Endothelial cell of umbilical vein (primary cell): ENCODE data around the gene KCNB1. TPM values are rescaled to one million over a fixed set of nuclear protein-coding genes. Genes with fewer than 3 reads are reported as not detected.

Experiments
- BruUV-seq: library from RNA; stranded (reverse); fragments of 400-500 nt; replicated peaks from 2 replicates; lab custom pipeline; 2021; lab: Mats Ljungman, UMichigan
- CTCF ChIA-PET: fragments of 300-600, 350-600 bp; sonication (Branson Sonifier 250); formaldehyde crosslinking; loops from one replicate; lab custom pipeline; 2021; ENCODE audit warnings: antibody characterized with exemption, inconsistent platforms; lab: Charles Lee
- POLR2A ChIA-PET: fragments of 300-600, 350-600 bp; sonication (Branson Sonifier 250); formaldehyde crosslinking; loops from one replicate; lab custom pipeline; 2021; ENCODE audit warnings: antibody characterized with exemption, inconsistent platforms; lab: Charles Lee
- DNase-seq: peaks from one replicate; pipeline ENCODE4 v3.0.0-alpha.2; 2011; ENCODE audit warnings: low read depth, low spot score
- FAIRE-seq: peaks from 2 replicates; lab custom pipeline; 2011; peaks lifted over from hg19 to GRCh38; lab: Jason Lieb, UNC
- H2AFZ ChIP-seq: 2 replicates; pipeline ENCODE4 v1.6.0; 2012; ENCODE audit warnings: low read depth, low read length, control low read depth, inconsistent platforms
- H3K27ac ChIP-seq: 2 replicates; pipeline ENCODE4 v1.5.1; 2011; ENCODE audit warnings: low read depth, mild to moderate bottlenecking, control low read depth, low read length, moderate library complexity; ENCODE audit not compliant: insufficient read depth
- H3K27me3 ChIP-seq, 2 experiments: 2 replicates each; pipeline versions ENCODE4 v1.6.0 to v1.6.1; 2011; ENCODE audit warnings: low read length in 2 of 2, mixed read lengths in 1 of 2; ENCODE audit not compliant: control insufficient read depth in 2 of 2, insufficient read depth in 2 of 2
- H3K36me3 ChIP-seq, 2 experiments: 2 replicates in 1 of 2; 3 replicates in 1 of 2; pipeline ENCODE4 v1.5.1; 2011; ENCODE audit warnings: low read length in 2 of 2, mild to moderate bottlenecking in 1 of 2, moderate library complexity in 1 of 2; ENCODE audit not compliant: control insufficient read depth in 2 of 2, insufficient read depth in 2 of 2; ENCODE audit errors: extremely low read depth in 1 of 2
- H3K4me1 ChIP-seq: 3 replicates; pipeline ENCODE4 v1.5.1; 2011; ENCODE audit warnings: mild to moderate bottlenecking, low read length; ENCODE audit not compliant: control insufficient read depth, insufficient read depth; ENCODE audit errors: extremely low read depth
- H3K4me2 ChIP-seq: 2 replicates; pipeline ENCODE4 v1.6.1; 2011; ENCODE audit warnings: low read length, control low read depth, mixed read lengths; ENCODE audit not compliant: insufficient read depth
- H3K4me3 ChIP-seq, 3 experiments: fragments of 200-600 bp in 1 of 3; sonication (generic), shearing (Covaris generic) in 1 of 3; replicated peaks in 1 of 3; 2 replicates each; pipeline ENCODE4 v1.5.1; 2011 to 2016; ENCODE audit warnings: control low read depth in 3 of 3, low read length in 3 of 3, mild to moderate bottlenecking in 2 of 3, inconsistent platforms in 1 of 3, low read depth in 1 of 3, moderate library complexity in 1 of 3; ENCODE audit not compliant: insufficient read depth in 1 of 3
- H3K79me2 ChIP-seq: 2 replicates; pipeline ENCODE4 v1.6.0; 2012; ENCODE audit warnings: low read length, inconsistent platforms; ENCODE audit not compliant: control insufficient read depth, insufficient read depth
- H3K9ac ChIP-seq: replicated peaks from 2 replicates; pipeline ENCODE3; 2011; ENCODE audit warnings: low read length, control low read depth; ENCODE audit not compliant: insufficient read depth; ENCODE audit errors: extremely low read depth
- H3K9me1 ChIP-seq: replicated peaks from 3 replicates; pipeline ENCODE4 v1.6.0; 2011; ENCODE audit warnings: mild to moderate bottlenecking, low read length; ENCODE audit not compliant: control insufficient read depth, insufficient read depth; ENCODE audit errors: extremely low read depth
- H3K9me3 ChIP-seq: replicated peaks from 2 replicates; pipeline ENCODE4 v1.5.1; 2012; ENCODE audit warnings: low read length, inconsistent platforms; ENCODE audit not compliant: control insufficient read depth, insufficient read depth
- H4K20me1 ChIP-seq: replicated peaks from 2 replicates; pipeline ENCODE3; 2011; ENCODE audit warnings: mild to moderate bottlenecking, low read length; ENCODE audit not compliant: control insufficient read depth, insufficient read depth; ENCODE audit errors: extremely low read depth
- EZH2 ChIP-seq: IDR thresholded peaks from 2 replicates; pipeline ENCODE4 v1.6.1; 2012; ENCODE audit warnings: borderline replicate concordance, low read depth, mild to moderate bottlenecking, moderate library complexity, low read length, inconsistent platforms; ENCODE audit not compliant: severe bottlenecking
- FOS ChIP-seq: IDR thresholded peaks from 2 replicates; pipeline ENCODE4 v1.6.1; 2011; ENCODE audit warnings: mild to moderate bottlenecking, low read length, moderate library complexity, borderline replicate concordance; ENCODE audit not compliant: insufficient read depth
- GATA2 ChIP-seq: IDR thresholded peaks from 2 replicates; pipeline ENCODE4 v1.7.0; 2011; ENCODE audit warnings: low read depth, mild to moderate bottlenecking, moderate library complexity, mixed read lengths, low read length; ENCODE audit not compliant: insufficient read length, insufficient read depth
- POLR2A ChIP-seq: IDR thresholded peaks from 2 replicates; pipeline ENCODE4 v1.6.1; 2012; ENCODE audit warnings: low read depth, mild to moderate bottlenecking, control low read depth, low read length
- dilution Hi-C: fragments of 300-500 bp; cut with MboI; formaldehyde crosslinking; loops from one replicate; pipeline ENCODE4 v1.15.0; 2019; ENCODE audit warnings: low sequenced_read_pairs; ENCODE audit not compliant: extremely low pct_ligation_motif_present
- intact Hi-C: fragments of 100-400 bp; cut with micrococcal nuclease; formaldehyde crosslinking; loops from one replicate; pipeline ENCODE4 v1.10.0; 2022
- polyA plus RNA-seq, 4 experiments: library from polyadenylated mRNA; depleted of rRNA in 3 of 4; stranded (reverse) in 3 of 4; unstranded in 1 of 4; fragments of >200 nt; gene quantifications; 2 replicates each; pipeline versions ENCODE4 v1.2.1 to v1.2.3, GENCODE V29; 2011 to 2012; ENCODE audit warnings: missing spikeins in 1 of 4
- total RNA-seq: library from RNA; stranded (reverse); gene quantifications from 2 replicates; pipeline ENCODE4 v1.2.3, GENCODE V29; 2021
- TF ChIP-seq, protein P1 (sequence below): IDR thresholded peaks from 2 replicates; pipeline ENCODE4 v1.6.1; 2011; ENCODE audit not compliant: insufficient read depth, insufficient read length
- TF ChIP-seq, protein P2 (sequence below), 2 donors: IDR thresholded peaks; 1 replicate in 1 of 2; 2 replicates in 1 of 2; pipeline ENCODE4 v1.5.1; 2011; ENCODE audit warnings: low read length in 2 of 2, mild to moderate bottlenecking in 2 of 2, moderate library complexity in 2 of 2, control low read depth in 1 of 2, inconsistent platforms in 1 of 2, low read depth in 1 of 2; ENCODE audit not compliant: insufficient read depth in 1 of 2; ENCODE audit errors: extremely low read depth in 1 of 2

KCNB1 gene
- total and polyA plus RNA-seq, 2 donors (not counting 3 experiments of a cell fraction or from before 2014, with no cell fraction given), result not detected

DNA sequence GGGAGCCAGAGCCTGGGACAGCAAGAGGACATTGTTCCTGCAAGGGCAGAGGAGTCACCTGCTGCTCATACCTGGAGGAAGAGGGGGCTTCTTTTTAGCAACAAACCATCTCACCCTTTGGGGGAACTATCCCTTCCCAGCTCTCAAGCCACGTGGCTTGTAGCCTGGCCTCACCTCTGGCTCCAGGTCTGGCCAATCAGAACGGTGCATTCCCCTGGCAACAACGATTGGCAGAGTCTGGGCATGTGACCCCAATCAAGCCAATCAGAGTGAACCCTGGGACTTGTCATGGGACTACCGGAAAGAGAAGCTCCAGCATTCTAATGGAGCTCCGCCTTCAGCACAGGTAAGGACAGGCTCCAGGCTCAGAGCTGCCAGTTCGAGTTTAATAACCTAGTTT is 33.6 kb downstream of the KCNB1 start:
- intact Hi-C loops, result no loop called here
- no peak for FAIRE-seq

DNA sequence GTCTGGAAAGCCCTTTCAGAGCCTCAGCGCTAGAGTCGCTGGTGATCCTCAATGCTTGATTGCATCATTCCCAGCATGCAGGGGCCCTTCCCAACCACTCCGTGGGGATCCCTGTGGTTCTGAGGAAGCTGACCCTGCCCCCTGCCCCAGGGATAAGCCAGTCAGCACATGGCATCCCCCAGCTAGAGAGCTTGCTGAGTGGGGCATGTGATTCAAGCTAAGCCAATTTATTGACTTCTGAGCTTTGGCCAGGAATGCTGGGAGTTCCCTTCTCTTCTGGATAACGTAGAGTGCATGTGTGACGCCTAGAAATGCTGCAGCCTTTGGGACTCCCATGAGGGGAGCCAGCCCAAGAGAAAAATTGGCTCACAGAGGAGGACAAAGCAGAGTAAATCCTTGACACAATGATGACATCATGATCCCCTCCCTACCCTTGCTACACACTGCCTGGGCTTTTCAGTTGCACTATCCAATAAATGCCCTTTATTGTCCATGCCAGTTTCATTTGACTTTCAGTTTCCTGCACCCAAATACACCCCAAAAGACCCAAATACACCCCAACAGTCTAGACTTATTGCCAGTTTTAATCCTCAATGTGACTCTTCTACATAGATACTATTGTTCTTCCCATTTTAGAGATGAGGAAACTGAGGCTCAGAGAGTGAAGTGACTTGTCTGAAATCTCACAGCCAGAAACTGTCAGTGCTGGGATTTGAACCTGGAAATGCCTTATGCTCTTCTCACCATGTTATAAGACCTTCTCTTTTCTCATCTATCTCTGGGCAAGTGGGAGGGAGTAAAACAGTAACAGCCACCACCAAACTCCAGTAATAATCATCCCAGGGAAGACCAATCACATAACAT is 34.3 kb downstream of the KCNB1 start:
- TF ChIP-seq, protein P1, sequence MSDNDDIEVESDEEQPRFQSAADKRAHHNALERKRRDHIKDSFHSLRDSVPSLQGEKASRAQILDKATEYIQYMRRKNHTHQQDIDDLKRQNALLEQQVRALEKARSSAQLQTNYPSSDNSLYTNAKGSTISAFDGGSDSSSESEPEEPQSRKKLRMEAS, result no peak
- TF ChIP-seq FOS (no peak), EZH2 (no peak), POLR2A (no peak), GATA2 (no peak)
- TF ChIP-seq, protein P2, sequence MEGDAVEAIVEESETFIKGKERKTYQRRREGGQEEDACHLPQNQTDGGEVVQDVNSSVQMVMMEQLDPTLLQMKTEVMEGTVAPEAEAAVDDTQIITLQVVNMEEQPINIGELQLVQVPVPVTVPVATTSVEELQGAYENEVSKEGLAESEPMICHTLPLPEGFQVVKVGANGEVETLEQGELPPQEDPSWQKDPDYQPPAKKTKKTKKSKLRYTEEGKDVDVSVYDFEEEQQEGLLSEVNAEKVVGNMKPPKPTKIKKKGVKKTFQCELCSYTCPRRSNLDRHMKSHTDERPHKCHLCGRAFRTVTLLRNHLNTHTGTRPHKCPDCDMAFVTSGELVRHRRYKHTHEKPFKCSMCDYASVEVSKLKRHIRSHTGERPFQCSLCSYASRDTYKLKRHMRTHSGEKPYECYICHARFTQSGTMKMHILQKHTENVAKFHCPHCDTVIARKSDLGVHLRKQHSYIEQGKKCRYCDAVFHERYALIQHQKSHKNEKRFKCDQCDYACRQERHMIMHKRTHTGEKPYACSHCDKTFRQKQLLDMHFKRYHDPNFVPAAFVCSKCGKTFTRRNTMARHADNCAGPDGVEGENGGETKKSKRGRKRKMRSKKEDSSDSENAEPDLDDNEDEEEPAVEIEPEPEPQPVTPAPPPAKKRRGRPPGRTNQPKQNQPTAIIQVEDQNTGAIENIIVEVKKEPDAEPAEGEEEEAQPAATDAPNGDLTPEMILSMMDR (IDR thresholded peaks at IDR 0.05; ENCODE audit: extremely low read depth in 1 of 2, insufficient read depth in 1 of 2, low read depth in 1 of 2, low read length in 2 of 2), result no peak
- CTCF ChIA-PET, result interaction anchor here (0.8 kb wide), 1 partner anchor 51 kb away, joined by 3 read pairs; no protein-coding TSS in a partner anchor
- no peak overlapping the region for H3K9ac ChIP-seq
- no peak overlapping the region for H3K27ac ChIP-seq
- DNase-seq (no peak), FAIRE-seq (no peak)
- no peak overlapping the region for H2AFZ ChIP-seq
- peaks cover 2% of the 10 kb centered on the region for H3K4me1 ChIP-seq
- H3K79me2 ChIP-seq, result no peaks in the 10 kb centered on the region
- POLR2A ChIA-PET, result no interaction called here
- H3K4me2 ChIP-seq, result no peak overlapping the region
- dilution Hi-C loops (no loop called here), intact Hi-C loops (no loop called here)
- H3K9me3 ChIP-seq, result no peaks in the 10 kb centered on the region
- no TSS peak for BruUV-seq
- H3K27me3 ChIP-seq, result peaks cover 0 to 2% of the 10 kb centered on the region in 2 experiments
- H4K20me1 ChIP-seq, result no peaks in the 10 kb centered on the region
- no peak overlapping the region for H3K4me3 ChIP-seq
- no peaks in the 10 kb centered on the region for H3K36me3 ChIP-seq
- no peaks in the 10 kb centered on the region for H3K9me1 ChIP-seq

More for the DNA sequence above, 33.6 kb downstream of the KCNB1 start:
- Histone ChIP-seq H3K9me1 (no peaks in the 10 kb centered on the region), H3K4me3 (no peak overlapping the region), H3K9me3 (no peaks in the 10 kb centered on the region), H3K27me3 (peaks cover 0 to 2% of the 10 kb centered on the region in 2 experiments), H3K27ac (no peak overlapping the region), H3K79me2 (no peaks in the 10 kb centered on the region), H4K20me1 (no peaks in the 10 kb centered on the region), H3K36me3 (no peaks in the 10 kb centered on the region), H3K4me1 (peaks cover 2% of the 10 kb centered on the region), H2AFZ (no peak overlapping the region), H3K4me2 (no peak overlapping the region), H3K9ac (no peak overlapping the region)
- dilution Hi-C loops, result no loop called here
- ChIA-PET POLR2A (no interaction called here), CTCF (no interaction called here)
- BruUV-seq, result no TSS peak
- no peak for TF ChIP-seq POLR2A
- DNase-seq, result no peak
